T-helper 1 cell (primary cell): Measurements from ENCODE around the gene FANK1.
"Not testable (repeated sequence)": the region's sequence is repeated elsewhere in the genome, so short reads cannot be mapped to it uniquely, and the experiment has no call there.

ENCODE experiments used
- DNase-seq, 5 donors: peaks; one replicate each; pipeline ENCODE4 v3.0.0-alpha.2; 2012 to 2020
- total RNA-seq, 4 donors: gene quantifications; one replicate each; lab custom pipeline; 2026; lab: John Stamatoyannopoulos, UW

Gene FANK1
- 0.12 to 2.9 (median 0.21) reads per million in 4 donors for total RNA-seq

DNA sequence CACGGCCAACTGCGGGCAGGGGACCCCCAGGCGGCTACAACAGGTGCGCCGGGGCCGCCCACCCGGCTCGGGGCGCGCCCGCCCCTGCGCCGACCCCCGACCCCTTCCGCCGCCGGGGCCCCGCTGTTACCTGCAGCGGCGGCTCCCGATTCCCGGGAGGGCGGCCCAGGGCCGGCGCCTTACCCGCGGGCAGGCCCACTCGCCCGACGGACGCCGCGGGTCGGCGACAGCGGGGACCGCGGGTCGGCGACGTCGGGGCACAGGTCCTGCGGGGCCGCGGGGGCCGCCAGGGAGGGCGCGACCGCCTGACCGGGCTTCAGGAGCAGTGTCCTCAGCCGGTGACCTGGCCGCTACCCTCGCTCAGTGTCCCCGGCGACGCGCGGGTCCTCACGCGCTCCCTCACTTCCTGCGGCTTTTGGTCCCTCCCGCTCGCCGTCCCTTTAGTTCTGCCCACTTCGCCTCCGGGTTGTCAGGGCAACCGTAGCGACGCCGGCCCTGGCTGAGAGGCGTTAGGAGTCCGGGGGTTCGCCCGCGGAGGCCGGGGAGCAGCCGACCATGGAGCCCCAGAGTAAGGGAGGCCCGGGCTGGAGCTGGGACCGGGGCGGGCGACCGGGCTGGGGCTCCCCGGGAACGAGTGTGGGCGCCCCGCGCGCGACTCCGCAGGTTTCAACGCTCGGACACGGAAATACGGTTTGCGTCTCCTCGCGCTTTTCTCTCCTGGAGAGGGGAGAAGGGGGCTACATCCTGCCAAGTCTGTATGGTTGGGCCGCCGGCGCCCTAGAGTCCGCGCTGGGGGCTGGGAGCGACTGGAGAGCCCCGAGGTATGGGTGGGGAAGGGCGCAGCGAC, at the start of gene FANK1:
Gene FANK1 (plus strand): TSS at position 477 of the 847 bp plus-strand sequence. CDS start 79 bp downstream, at position 556.
- peak; percentile 33 to 81 (median 48) for DNase-seq

DNA sequence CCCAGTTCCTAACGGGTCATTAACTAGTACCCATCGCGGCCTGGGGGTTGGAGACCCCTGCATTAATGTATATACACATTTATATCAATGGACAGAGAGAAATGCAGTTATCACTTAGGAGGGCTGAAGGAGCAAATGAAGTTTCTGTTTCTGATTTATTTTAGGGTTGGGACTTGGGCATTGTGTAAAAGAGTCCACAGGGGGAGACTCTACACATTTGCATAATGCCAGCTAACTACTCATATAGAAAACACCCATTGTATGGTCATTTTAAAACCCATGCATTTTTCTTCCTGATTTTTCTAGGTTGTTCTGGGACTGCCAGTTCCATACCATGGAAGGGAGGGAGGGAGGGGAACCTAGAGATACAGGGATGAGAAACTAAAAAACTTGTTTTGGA, 49.5 kb upstream of the FANK1 start:
- no peak for DNase-seq

DNA sequence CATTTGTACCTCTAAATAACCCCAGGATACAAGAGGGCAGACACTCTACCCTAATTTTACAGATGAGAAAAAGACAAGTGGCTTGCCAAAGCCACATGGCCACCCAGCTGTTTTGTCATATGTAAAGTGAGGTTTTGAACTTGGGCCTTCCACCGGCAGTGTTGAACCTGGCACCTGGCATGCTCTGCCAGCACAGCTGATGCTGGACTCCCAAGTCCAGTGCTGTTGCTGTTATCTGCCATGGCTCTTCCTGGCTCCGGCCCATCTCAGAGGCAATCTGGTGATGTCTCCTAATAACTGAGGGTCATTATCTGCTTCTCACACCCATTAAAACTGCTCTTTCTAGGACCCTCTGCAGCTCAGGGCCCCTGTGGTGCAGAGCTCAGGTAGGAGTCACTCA, 48.0 kb upstream of the FANK1 start:
- no peak for DNase-seq

DNA sequence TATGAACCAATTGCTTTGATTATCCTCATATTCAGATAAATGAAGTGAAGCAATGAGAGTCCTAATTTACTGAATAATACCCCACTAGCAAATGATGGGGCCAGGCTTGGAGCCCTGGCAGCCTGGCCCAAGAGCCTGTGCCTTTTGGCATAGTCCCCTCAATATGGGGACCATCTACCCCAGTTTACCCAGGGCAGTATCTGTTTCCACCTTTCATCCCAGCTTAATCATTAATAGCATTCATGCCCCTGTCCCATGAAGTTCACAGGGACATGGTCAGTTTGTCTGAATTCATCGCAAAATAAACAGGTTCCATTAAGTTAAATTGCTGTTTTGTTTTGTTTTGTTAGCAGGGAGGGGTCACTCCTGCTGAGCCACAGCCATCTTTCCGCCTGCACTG, 47.5 kb upstream of the FANK1 start:
- no peak for DNase-seq

DNA sequence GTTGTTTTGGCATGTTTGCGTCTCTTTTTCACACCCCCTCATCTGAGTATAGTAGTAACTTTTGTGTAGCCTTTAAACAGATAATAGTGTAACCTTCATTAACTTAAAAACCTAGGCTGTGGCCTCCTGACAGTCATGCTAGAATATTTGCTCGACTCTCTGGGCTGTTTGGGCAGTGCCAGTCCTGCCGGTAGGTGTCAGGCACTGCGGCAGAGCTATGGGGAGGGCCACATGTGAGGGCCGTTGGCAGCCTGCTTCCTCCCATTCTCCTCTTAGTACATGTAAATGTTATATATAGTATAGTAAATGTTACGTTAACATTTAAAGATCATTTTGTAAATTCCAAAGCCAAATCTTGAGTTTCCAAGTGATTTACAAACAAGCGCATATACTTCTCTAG, 46.9 kb upstream of the FANK1 start:
- DNase-seq: no peak

- no peak for DNase-seq
These were observed 45.3 kb upstream of the FANK1 start for GRCh38 chr10:125850766-125851731.

- no peak for DNase-seq
These were observed 43.9 kb upstream of the FANK1 start for GRCh38 chr10:125852487-125852886.

DNA sequence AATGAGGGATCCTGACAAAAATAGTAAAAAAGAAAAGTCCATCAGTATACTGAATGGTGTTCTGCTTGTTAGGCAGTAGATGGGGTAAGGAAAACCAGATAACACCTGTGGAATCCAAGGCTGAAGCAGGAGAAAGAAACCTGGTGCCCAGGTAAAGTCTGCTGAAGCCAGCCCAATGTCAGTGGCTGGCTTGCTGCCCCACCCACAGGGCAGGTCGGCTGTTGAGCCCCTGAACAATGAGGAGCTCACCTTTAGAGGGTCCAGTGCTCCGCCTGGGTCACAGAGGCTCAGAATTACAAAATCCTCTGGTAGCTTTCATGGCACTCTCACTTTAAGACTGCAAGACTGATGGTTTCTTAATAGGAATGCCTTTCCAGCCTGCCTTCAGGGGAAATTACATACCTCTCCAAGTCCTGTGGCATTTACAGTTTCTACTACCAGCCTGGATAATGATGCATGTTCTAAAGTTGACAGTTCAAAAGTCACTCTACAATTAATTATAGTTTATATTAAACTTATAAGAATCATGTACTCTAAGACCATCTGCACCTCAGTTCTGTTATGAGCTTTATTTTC, 39.1 kb upstream of the FANK1 start:
- no peak for DNase-seq

GRCh38 chr10:125859128-125859817, 37.1 kb upstream of the FANK1 start:
- DNase-seq: no peak

DNA sequence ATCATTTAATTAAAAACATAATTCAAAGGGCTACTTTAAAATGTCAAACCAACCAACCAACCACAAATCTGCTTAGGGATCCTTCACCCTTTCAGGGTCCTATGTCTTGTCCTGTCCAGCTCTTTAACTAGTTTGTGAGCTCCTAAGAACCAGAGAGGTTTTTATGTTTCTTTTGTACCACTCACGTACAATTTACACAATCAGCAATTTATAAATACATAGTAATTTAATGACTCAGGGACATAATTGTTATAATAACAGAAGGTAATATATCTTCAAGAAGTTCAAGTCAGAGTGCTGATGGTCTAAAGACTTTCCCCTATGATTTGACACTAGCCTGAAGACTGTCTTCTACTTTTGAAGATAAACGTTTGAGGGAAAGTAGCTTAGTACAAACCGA, 31.2 kb upstream of the FANK1 start:
- no peak for DNase-seq

DNA sequence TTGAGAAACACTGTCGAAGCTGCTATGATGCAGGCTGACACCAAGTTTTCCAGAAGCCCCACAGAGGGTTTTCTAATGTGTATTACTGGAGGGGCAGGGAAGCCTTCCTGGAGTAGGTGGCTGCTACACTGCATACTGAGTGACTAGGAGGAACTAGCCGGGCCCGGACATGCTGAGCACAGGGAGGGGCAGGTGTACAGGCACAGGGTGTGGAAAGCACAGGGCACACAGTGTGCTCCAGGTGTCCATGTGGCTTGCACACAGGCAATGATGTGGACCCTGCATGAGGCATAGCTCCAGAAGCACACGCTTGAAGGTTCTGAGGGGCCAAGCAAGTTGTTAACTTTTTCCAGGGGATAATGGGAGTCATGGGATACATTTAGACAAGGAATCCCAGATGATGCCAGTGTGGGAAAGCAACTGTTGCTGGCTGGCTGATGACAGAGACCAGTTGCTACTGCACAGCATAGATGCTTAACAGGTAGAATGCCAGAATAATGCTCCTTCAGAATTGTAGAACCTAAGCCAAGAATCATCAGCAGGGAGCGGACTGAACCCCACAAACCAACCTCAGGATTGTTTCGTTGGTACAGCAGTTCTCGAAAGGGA, 29.8 kb upstream of the FANK1 start:
- no peak for DNase-seq

DNA sequence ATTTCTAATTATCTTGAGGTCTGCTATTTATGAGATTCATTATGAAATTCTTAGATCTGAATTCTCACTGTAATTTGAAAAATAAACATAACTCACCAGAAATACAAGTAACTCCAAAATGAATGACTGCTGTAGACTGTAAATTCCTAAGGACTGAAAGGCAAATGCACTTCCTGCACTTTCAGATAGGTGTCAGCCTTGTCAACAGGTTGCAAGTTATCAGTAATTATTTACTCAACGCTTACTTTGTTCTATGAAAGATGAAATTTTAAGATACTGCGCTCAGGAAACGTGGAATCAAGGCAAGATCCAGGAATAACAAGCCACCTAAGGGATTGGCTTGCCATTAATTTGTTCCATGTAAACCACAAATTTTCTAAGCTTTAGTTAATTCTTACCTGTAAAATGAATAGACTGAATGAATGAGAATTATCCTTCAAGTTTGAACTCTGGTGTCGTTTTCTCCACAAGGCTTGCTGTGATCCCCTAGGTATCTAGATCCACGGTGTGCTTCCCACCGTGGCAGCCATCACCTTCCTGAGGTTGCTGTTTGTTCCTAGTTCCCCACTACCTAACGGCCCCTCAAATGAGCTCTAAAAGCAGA, 27.9 kb upstream of the FANK1 start:
- peak in 1 of 5 donors; percentile 11 for DNase-seq

- no peak for DNase-seq
These were observed 25.0 kb upstream of the FANK1 start for GRCh38 chr10:125871338-125871737.

DNA sequence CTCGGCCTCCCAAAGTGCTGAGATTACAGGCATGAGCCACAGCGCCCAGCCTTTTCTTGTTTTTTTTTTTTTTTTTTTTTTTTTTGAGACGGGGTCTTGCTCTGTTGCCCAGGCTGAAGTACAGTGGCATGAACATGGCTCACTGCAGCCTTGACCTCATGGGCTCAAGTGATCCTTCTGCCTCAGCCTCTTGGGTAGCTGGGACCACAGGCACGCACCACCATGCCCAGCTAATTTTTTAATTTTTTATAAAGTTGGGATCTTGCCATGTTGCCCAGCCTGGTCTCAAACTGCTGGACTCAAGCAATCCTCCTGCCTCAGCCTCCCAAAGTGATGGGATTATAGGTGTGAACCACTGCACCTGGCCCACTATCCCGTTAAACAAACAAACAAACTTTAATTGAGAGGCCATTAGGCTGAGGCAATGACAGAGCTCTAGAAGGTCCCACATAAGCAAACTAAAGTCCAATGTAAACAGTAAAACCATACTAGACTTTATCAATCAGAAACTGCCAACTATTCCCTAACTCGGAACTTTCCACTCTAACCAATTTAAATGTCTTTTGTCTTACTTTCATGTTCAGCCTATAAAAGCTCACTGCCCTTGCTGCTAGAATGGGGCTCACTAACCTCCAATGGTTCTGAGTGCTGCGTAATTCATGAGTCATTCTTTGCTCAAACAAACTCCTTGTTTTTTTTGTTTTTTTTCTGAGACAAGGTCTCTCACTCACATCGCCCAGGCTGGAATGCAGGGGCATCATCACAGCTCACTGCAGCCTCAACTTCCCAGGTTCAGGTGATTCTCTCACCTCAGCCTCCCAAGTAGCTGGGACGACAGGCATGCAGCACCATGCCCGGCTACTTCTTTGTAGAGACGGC, 17.2 kb upstream of the FANK1 start:
- DNase-seq: no peak

- no peak for DNase-seq
These were observed 15.6 kb upstream of the FANK1 start for GRCh38 chr10:125880719-125881118.

DNA sequence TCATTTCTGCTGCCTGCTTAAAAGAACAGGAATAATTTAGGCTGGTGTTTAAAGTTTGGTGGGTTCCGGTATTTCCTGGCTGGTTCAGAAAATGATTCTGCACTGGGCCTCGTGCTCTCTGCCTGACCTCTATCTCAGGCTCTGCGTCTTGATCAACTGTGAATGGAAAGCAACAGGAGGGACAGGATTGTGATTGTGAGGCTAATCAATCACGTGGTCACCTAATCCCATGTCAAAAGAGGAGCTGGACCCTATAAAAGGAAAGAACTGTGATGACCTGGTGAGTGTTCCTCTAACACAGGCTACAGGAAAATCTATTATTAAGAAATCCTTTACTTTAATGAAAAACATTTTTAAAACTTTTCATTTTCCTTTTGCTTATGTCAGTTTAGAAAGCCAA, 15.2 kb upstream of the FANK1 start, which contains the start of gene DHX32:
Gene DHX32 (minus strand): TSS at position 101 of the 400 bp plus-strand sequence. CDS start 468 bp downstream, outside the sequence.
- no peak for DNase-seq

- DNase-seq: no peak
These were observed 13.8 kb upstream of the FANK1 start for GRCh38 chr10:125882596-125882995.

DNA sequence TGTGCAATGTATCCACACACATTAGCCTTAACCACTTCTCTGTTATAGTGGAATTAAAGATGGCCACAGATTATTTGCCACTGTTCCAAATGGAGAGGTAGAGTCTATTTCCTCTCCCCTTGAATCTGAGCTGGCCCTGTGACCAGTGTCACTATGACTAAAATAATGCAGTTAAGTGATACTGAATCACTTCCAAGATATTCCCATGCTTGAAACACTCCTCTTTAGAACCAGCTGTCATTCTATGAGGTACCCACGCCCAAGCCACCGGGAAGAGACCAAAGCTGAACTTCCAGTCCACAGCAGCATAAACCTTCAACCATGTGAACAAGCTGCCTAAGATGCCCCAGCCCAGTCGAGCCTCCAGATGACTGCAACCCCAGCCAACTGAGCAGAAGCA, 13.2 kb upstream of the FANK1 start:
- DNase-seq: no peak

DNA sequence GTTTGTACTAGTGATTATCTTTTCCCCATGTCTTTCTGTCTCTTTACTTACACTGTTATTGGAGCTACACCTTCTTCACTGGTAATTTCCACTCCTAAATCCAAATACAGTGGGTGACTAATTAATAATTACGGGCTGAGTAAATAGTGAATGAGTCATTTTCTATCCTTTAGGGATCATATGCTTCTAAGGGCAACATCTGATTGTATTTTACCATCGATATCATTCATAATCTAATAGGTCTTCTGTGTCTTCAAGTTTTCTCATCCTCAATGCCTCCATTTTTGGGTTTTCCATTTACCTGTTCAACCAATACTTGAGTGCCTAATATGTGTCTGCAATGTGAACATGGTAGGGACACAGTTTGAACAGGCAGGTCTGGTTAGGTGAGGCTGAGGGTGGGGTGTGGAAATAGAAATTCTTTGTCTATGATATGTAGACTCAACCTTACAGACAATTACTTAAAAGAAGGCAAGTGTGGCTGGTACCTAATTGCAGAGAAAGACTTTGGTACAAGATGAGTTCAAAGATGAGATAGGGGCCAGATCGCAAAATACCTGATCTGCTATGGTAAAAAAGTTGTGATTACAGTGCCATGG, 9.4 kb upstream of the FANK1 start:
- DNase-seq: no peak

GRCh38 chr10:125889441-125889840, 6.9 kb upstream of the FANK1 start:
- not testable (repeated sequence) for DNase-seq
